ENCODE data around the gene UBAP2. TPM values are rescaled to one million over a fixed set of nuclear protein-coding genes. Genes with fewer than 3 reads are reported as not detected.

UBAP2 gene
- total and polyA plus RNA-seq, 2 donors (not counting 3 experiments of a cell fraction or from before 2014, with no cell fraction given): 43.2 to 55.8 TPM

- DNase-seq (ENCODE audit: low read depth, low spot score) (no peak), FAIRE-seq (no peak)
- dilution Hi-C loops (cut with MboI; ENCODE audit: extremely low pct_ligation_motif_present, low sequenced_read_pairs) (no loop called here), intact Hi-C loops (cut with micrococcal nuclease) (no loop called here)
- Histone ChIP-seq H3K9ac (replicated peaks; ENCODE audit: extremely low read depth, insufficient read depth, low read length) (no peak overlapping the region), H3K27me3 (ENCODE audit: control insufficient read depth in 2 of 2, insufficient read depth in 2 of 2, low read length in 2 of 2) (no peaks in the 10 kb centered on the region), H3K4me3 (replicated peaks in 1 of 3; ENCODE audit: insufficient read depth in 1 of 3, low read depth in 1 of 3, low read length in 3 of 3) (no peak overlapping the region), H3K9me1 (replicated peaks; ENCODE audit: control insufficient read depth, extremely low read depth, insufficient read depth, low read length) (no peaks in the 10 kb centered on the region), H3K79me2 (ENCODE audit: control insufficient read depth, insufficient read depth, low read length) (peaks cover 79% of the 10 kb centered on the region), H3K4me1 (ENCODE audit: control insufficient read depth, extremely low read depth, insufficient read depth, low read length) (no peaks in the 10 kb centered on the region), H3K4me2 (ENCODE audit: insufficient read depth, low read length) (no peak overlapping the region), H3K36me3 (ENCODE audit: control insufficient read depth in 2 of 2, extremely low read depth in 1 of 2, insufficient read depth in 2 of 2, low read length in 2 of 2) (no peaks in the 10 kb centered on the region), H2AFZ (ENCODE audit: low read depth, low read length) (no peak overlapping the region), H4K20me1 (replicated peaks; ENCODE audit: control insufficient read depth, extremely low read depth, insufficient read depth, low read length) (no peaks in the 10 kb centered on the region), H3K27ac (ENCODE audit: insufficient read depth, low read depth, low read length) (no peak overlapping the region), H3K9me3 (replicated peaks; ENCODE audit: control insufficient read depth, insufficient read depth, low read length) (no peaks in the 10 kb centered on the region)
- ChIA-PET POLR2A (no interaction called here), CTCF (no interaction called here)
- TF ChIP-seq CTCF (IDR thresholded peaks at IDR 0.05; ENCODE audit: extremely low read depth in 1 of 2, insufficient read depth in 1 of 2, low read depth in 1 of 2, low read length in 2 of 2): no peak
- no peak for TF ChIP-seq MAX (IDR thresholded peaks at IDR 0.05; ENCODE audit: insufficient read depth, insufficient read length)
- no peak for TF ChIP-seq POLR2A (IDR thresholded peaks at IDR 0.05; ENCODE audit: low read depth, low read length)
- TF ChIP-seq JUN (IDR thresholded peaks at IDR 0.05; ENCODE audit: borderline replicate concordance, insufficient read depth, insufficient read length, low read depth): no peak
- TF ChIP-seq MYC (IDR thresholded peaks at IDR 0.05; ENCODE audit: low read depth, low read length): no peak
- no peak for TF ChIP-seq POLR2AphosphoS5 (IDR thresholded peaks at IDR 0.05; ENCODE audit: insufficient read depth, low read depth, low read length)
- TF ChIP-seq GATA2 (IDR thresholded peaks at IDR 0.05; ENCODE audit: insufficient read depth, insufficient read length, low read depth, low read length): no peak
- no TSS peak for BruUV-seq (replicated peaks)
These were observed 11.1 kb downstream of the UBAP2 start for GRCh38 chr9:34037626-34038025.

Data from endothelial cell of umbilical vein (primary cell).